Measurements from ENCODE around the gene NRG3. TPM values are rescaled to one million over a fixed set of nuclear protein-coding genes. Genes with fewer than 3 reads are reported as not detected.

The NRG3 gene
- total RNA-seq, 2 donors from 2014 or later, result 0.97 TPM; not detected in 1

- TF ChIP-seq POLR2A (IDR thresholded peaks at IDR 0.05) (no peak), POLR2AphosphoS5 (IDR thresholded peaks at IDR 0.05) (no peak), CTCF (IDR thresholded peaks at IDR 0.05) (no peak)
Observed at GRCh38 chr10:82282782-82283456, 407.9 kb downstream of the NRG3 start.

DNA sequence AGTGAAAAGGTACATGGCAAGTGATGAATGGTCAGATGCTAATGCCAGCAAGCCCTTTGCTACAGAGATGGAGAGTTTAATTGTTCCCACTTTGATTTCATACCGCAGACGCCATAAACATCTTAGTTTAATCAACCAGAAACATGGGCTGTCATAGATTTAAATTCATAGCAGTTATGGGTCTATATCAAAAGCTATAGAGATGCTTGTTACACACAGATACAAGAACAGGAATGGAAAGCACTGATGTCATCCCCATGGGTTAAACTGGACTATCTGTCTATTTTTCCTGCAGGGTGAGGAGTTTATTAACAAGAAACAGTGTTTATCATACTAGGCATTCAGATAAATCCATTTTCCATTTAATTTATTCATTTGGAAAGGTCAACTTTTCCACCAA is 409.2 kb downstream of the NRG3 start:
- Histone ChIP-seq H3K9me3 (no peaks in the 10 kb centered on the region), H3K4me1 (replicated peaks) (no peaks in the 10 kb centered on the region), H3K27ac (no peak overlapping the region), H3K36me3 (no peaks in the 10 kb centered on the region), H3K27me3 (replicated peaks; ENCODE audit: insufficient read depth) (no peaks in the 10 kb centered on the region), H3K4me3 (no peak overlapping the region)
- WGBS, result 79% methylated on average over 2 of the region's 2 CpGs
- TF ChIP-seq CTCF (IDR thresholded peaks at IDR 0.05) (no peak), POLR2AphosphoS5 (IDR thresholded peaks at IDR 0.05) (no peak), POLR2A (IDR thresholded peaks at IDR 0.05) (no peak)
- intact Hi-C loops (cut with DNase I), result no loop called here
- DNase-seq (ENCODE audit: low spot score), result no peak

More at GRCh38 chr10:82282782-82283456, 407.9 kb downstream of the NRG3 start:
- Histone ChIP-seq H3K4me1 (replicated peaks) (no peaks in the 10 kb centered on the region), H3K9me3 (no peaks in the 10 kb centered on the region), H3K4me3 (no peak overlapping the region), H3K27me3 (replicated peaks; ENCODE audit: insufficient read depth) (no peaks in the 10 kb centered on the region), H3K27ac (no peak overlapping the region), H3K36me3 (no peaks in the 10 kb centered on the region)
- intact Hi-C loops (cut with DNase I), result no loop called here
- 67% methylated on average over 8 of the region's 8 CpGs for WGBS
- no peak for DNase-seq (ENCODE audit: low spot score)

GRCh38 chr10:82288461-82288881 is 413.5 kb downstream of the NRG3 start:
- Histone ChIP-seq H3K27me3 (replicated peaks; ENCODE audit: insufficient read depth) (no peaks in the 10 kb centered on the region), H3K4me3 (no peak overlapping the region), H3K9me3 (no peaks in the 10 kb centered on the region), H3K27ac (no peak overlapping the region), H3K4me1 (replicated peaks) (no peaks in the 10 kb centered on the region), H3K36me3 (no peaks in the 10 kb centered on the region)
- DNase-seq (ENCODE audit: low spot score), result no peak
- TF ChIP-seq POLR2A (IDR thresholded peaks at IDR 0.05) (no peak), POLR2AphosphoS5 (IDR thresholded peaks at IDR 0.05) (no peak), CTCF (IDR thresholded peaks at IDR 0.05) (no peak)
- WGBS, result 84% methylated on average over 6 of the region's 6 CpGs
- intact Hi-C loops (cut with DNase I), result no loop called here

- no peak for TF ChIP-seq CTCF (IDR thresholded peaks at IDR 0.05)
- no peak for TF ChIP-seq POLR2AphosphoS5 (IDR thresholded peaks at IDR 0.05)
- TF ChIP-seq POLR2A (IDR thresholded peaks at IDR 0.05), result no peak
- WGBS, result 75% methylated on average over 3 of the region's 3 CpGs
- Histone ChIP-seq H3K27ac (no peak overlapping the region), H3K9me3 (no peaks in the 10 kb centered on the region), H3K4me3 (no peak overlapping the region), H3K27me3 (replicated peaks; ENCODE audit: insufficient read depth) (no peaks in the 10 kb centered on the region), H3K4me1 (replicated peaks) (no peaks in the 10 kb centered on the region), H3K36me3 (no peaks in the 10 kb centered on the region)
- no peak for DNase-seq (ENCODE audit: low spot score)
- intact Hi-C loops (cut with DNase I), result no loop called here
Observed at GRCh38 chr10:82289945-82290344, 415.0 kb downstream of the NRG3 start.

DNA sequence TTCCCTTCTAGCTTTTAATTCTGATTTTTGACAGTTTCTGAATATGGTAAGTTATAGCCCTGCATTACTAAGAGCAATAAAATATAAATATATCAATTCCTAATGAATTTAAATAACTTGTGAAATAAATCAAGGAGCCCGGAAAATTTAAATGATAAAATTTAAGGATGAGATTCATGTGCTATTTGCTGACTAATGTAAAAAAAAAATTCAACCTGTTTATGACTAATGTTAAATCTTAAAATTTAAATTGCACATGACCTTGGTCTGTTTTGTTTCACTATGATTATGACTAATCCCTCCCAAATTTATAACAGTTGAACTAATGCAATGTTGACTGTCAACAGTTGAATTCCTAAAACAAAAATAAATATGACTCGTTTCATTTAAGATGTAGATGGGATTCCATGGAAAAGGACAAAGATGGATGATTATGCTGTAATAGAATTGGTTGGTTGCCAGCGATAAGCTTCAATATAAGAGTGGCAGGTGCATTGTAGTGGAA is 419.9 kb downstream of the NRG3 start:
- Histone ChIP-seq H3K9me3 (no peaks in the 10 kb centered on the region), H3K4me1 (replicated peaks) (no peaks in the 10 kb centered on the region), H3K27me3 (replicated peaks; ENCODE audit: insufficient read depth) (no peaks in the 10 kb centered on the region), H3K4me3 (no peak overlapping the region), H3K27ac (no peak overlapping the region), H3K36me3 (no peaks in the 10 kb centered on the region)
- TF ChIP-seq POLR2AphosphoS5 (IDR thresholded peaks at IDR 0.05) (no peak), CTCF (IDR thresholded peaks at IDR 0.05) (no peak), POLR2A (IDR thresholded peaks at IDR 0.05) (no peak)
- 76% methylated on average over 3 of the region's 3 CpGs for WGBS
- no peak for DNase-seq (ENCODE audit: low spot score)
- intact Hi-C loops (cut with DNase I), result no loop called here

Measured in prostate gland (tissue), 2 donors.